Measurements from ENCODE around the gene XRCC6. TPM values are rescaled to one million over a fixed set of nuclear protein-coding genes. Genes with fewer than 3 reads are reported as not detected.
"Not testable (repeated sequence)": the region's sequence is repeated elsewhere in the genome, so short reads cannot be mapped to it uniquely, and the experiment has no call there.

The XRCC6 gene
- total and polyA plus RNA-seq, 2 of the 4 experiments (the other 2 are of a cell fraction): 202 to 401 TPM

DNA sequence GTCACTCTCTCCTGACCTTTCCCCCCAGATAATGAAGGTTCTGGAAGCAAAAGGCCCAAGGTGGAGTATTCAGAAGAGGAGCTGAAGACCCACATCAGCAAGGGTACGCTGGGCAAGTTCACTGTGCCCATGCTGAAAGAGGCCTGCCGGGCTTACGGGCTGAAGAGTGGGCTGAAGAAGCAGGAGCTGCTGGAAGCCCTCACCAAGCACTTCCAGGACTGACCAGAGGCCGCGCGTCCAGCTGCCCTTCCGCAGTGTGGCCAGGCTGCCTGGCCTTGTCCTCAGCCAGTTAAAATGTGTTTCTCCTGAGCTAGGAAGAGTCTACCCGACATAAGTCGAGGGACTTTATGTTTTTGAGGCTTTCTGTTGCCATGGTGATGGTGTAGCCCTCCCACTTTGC is 42.5 kb downstream of the XRCC6 start:
- intact Hi-C loops (cut with micrococcal nuclease); H2BK5ac ChIP-seq (ENCODE audit: low read depth, low read length, poor library complexity, severe bottlenecking); DNase-seq; H3K56ac ChIP-seq (ENCODE audit: extremely low read depth, insufficient read depth, low read length); H2BK120ac ChIP-seq (ENCODE audit: low read depth, low read length); in situ Hi-C loops (cut with MboI; ENCODE audit: low sequenced_read_pairs); H3K9me1 ChIP-seq (ENCODE audit: insufficient read depth, low read length); H4K91ac ChIP-seq (ENCODE audit: insufficient read depth, low read depth, low read length); H3K4me3 ChIP-seq (ENCODE audit: insufficient read depth, low read depth, low read length); H3K18ac ChIP-seq (ENCODE audit: low read depth, low read length); H3K27me3 ChIP-seq (ENCODE audit: control insufficient read depth, insufficient read depth, low read length); H3K14ac ChIP-seq (replicated peaks; ENCODE audit: low read depth, low read length); H2AK9ac ChIP-seq (replicated peaks; ENCODE audit: low read depth, low read length, poor library complexity); H2AFZ ChIP-seq (replicated peaks; ENCODE audit: low read length, poor library complexity); H3K9me3 ChIP-seq (ENCODE audit: control insufficient read depth, insufficient read depth, low read length); H2BK15ac ChIP-seq (ENCODE audit: low read depth, low read length); H3K4me1 ChIP-seq (ENCODE audit: control insufficient read depth, insufficient read depth, low read length); H2BK20ac ChIP-seq (ENCODE audit: low read depth, low read length); CTCF ChIA-PET; ATAC-seq (ENCODE audit: low read depth); H4K5ac ChIP-seq (ENCODE audit: low read depth, low read length); BruUV-seq (replicated peaks); H3K27ac ChIP-seq (ENCODE audit: insufficient read depth, low read length); H4K8ac ChIP-seq (ENCODE audit: low read depth in 2 of 2, low read length in 2 of 2); H3K9ac ChIP-seq (ENCODE audit: low read depth, low read length); H3K23ac ChIP-seq (ENCODE audit: low read depth, low read length); H2AK5ac ChIP-seq (ENCODE audit: low read depth, low read length); dilution Hi-C loops (cut with HindIII; ENCODE audit: low sequenced_read_pairs, unreplicated experiment); H3K4ac ChIP-seq (ENCODE audit: low read depth, low read length); H3K4me2 ChIP-seq (ENCODE audit: low read depth, low read length): not testable (repeated sequence)
- peaks cover 13% of the 10 kb centered on the region for H4K20me1 ChIP-seq (ENCODE audit: insufficient read depth, low read length)
- peaks cover 0 to 18% of the 10 kb centered on the region in 2 experiments; a peak in 2 of 4 replicates for H3K79me1 ChIP-seq (ENCODE audit: low read depth in 1 of 2, low read length in 2 of 2)
- POLR2A ChIA-PET (ENCODE audit: unreplicated experiment): interaction anchor here (0.6 kb wide), 1 partner anchor 292 kb away, joined by 3 read pairs; no protein-coding TSS in a partner anchor
- H3K36me3 ChIP-seq (ENCODE audit: control insufficient read depth, insufficient read depth, low read length): peaks cover 33% of the 10 kb centered on the region
- whole genome bisulfite sequencing, 2 experiments (ENCODE audit: extremely low coverage in 2 of 2, insufficient read length in 1 of 2): 100% methylated on average over 2 of the region's 9 CpGs; no CpG with 5 or more reads in 1 of the 2 experiments
